ENCODE data around the gene STXBP5L. TPM values are rescaled to one million over a fixed set of nuclear protein-coding genes. Genes with fewer than 3 reads are reported as not detected.
"Not testable (repeated sequence)": the region's sequence is repeated elsewhere in the genome, so short reads cannot be mapped to it uniquely, and the experiment has no call there.

STXBP5L gene
- total RNA-seq, 1 donor from 2014 or later = 2.3 TPM

DNA sequence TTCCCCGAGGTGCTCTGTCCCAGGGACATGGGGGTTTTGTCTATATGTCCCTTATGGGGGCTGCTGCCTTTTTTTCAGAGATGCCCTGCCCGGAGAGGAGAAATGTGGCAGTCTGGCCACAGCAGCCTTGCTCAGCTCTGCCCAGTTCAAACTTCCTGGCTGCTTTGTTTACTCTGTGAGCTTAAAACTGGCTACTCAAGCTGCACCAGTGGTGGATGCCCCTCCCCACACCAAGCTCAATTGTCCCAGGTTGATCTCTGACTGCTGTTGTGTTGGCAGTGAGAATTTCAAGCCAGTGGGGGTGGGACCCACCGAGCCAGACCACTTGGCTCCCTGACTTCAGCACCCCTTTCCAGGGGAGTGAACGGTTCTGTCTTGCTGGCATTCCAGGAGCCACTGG lies 188.9 kb downstream of the STXBP5L start:
- TF ChIP-seq EZH2 (IDR thresholded peaks at IDR 0.05) = no peak
- TF ChIP-seq, protein P1, sequence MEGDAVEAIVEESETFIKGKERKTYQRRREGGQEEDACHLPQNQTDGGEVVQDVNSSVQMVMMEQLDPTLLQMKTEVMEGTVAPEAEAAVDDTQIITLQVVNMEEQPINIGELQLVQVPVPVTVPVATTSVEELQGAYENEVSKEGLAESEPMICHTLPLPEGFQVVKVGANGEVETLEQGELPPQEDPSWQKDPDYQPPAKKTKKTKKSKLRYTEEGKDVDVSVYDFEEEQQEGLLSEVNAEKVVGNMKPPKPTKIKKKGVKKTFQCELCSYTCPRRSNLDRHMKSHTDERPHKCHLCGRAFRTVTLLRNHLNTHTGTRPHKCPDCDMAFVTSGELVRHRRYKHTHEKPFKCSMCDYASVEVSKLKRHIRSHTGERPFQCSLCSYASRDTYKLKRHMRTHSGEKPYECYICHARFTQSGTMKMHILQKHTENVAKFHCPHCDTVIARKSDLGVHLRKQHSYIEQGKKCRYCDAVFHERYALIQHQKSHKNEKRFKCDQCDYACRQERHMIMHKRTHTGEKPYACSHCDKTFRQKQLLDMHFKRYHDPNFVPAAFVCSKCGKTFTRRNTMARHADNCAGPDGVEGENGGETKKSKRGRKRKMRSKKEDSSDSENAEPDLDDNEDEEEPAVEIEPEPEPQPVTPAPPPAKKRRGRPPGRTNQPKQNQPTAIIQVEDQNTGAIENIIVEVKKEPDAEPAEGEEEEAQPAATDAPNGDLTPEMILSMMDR (IDR thresholded peaks at IDR 0.05) = no peak
- no peak for TF ChIP-seq EZH2phosphoT487 (IDR thresholded peaks at IDR 0.05)
- H3K27ac ChIP-seq = peak overlapping the region; percentile 46
- H3K4me2 ChIP-seq = peak overlapping the region; percentile 18
- Mint-ChIP-seq H3K4me3 (no peak overlapping the region), H3K27ac (no peak overlapping the region), H3K27me3 (ENCODE audit: insufficient read depth, low read depth) (peaks cover 3% of the 10 kb centered on the region), H3K4me1 (no peaks in the 10 kb centered on the region), H3K9me3 (peaks cover 10% of the 10 kb centered on the region), H3K36me3 (peaks cover 1% of the 10 kb centered on the region)
- H3K36me3 ChIP-seq = no peaks in the 10 kb centered on the region
- peak; percentile 12 for DNase-seq (ENCODE audit: low spot score)
- H3F3A ChIP-seq (ENCODE audit: low read depth) = no peaks in the 10 kb centered on the region
- no peak overlapping the region for H3K4me3 ChIP-seq
- no peaks in the 10 kb centered on the region for H3K79me2 ChIP-seq (ENCODE audit: low read depth)
- H3K27me3 ChIP-seq = no peaks in the 10 kb centered on the region
- H3K9ac ChIP-seq = no peak overlapping the region
- H3K4me1 ChIP-seq = peaks cover 9% of the 10 kb centered on the region
- H3K9me3 ChIP-seq (ENCODE audit: low read depth) = no peaks in the 10 kb centered on the region
- H2AFZ ChIP-seq (replicated peaks) = peak overlapping the region; percentile 79
- no peaks in the 10 kb centered on the region for H4K20me1 ChIP-seq (ENCODE audit: low read depth)

DNA sequence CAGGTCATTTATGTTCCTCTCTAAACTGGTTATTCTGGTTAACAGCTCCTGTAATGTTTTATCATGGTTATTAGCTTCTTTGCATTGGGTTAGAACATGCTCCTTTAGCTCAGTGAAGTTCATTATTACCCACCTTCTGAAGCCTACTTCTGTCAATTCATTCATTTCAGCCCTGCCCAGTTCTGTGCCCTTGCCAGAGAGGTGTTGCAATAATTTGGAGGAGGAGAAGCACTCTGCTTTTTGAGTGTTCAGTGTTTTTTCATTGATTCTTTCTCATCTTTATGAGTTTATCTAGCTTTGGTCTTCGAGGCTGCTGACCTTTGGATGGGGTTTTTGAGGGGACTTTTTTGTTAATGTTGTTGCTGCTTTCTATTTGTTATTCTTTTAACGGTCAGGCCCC lies 203.1 kb downstream of the STXBP5L start:
- not testable (repeated sequence) for H3K27ac Mint-ChIP-seq; H3K4me2 ChIP-seq; H3K27me3 ChIP-seq; H3K9me3 Mint-ChIP-seq; H3K9me3 ChIP-seq (ENCODE audit: low read depth); H3K4me3 Mint-ChIP-seq; H3K36me3 ChIP-seq; H2AFZ ChIP-seq (replicated peaks); H3F3A ChIP-seq (ENCODE audit: low read depth); DNase-seq (ENCODE audit: low spot score); H3K4me1 Mint-ChIP-seq; H3K4me3 ChIP-seq; H3K9ac ChIP-seq; H3K36me3 Mint-ChIP-seq; H3K4me1 ChIP-seq; H3K79me2 ChIP-seq (ENCODE audit: low read depth); H3K27ac ChIP-seq; H4K20me1 ChIP-seq (ENCODE audit: low read depth); H3K27me3 Mint-ChIP-seq (ENCODE audit: insufficient read depth, low read depth)

DNA sequence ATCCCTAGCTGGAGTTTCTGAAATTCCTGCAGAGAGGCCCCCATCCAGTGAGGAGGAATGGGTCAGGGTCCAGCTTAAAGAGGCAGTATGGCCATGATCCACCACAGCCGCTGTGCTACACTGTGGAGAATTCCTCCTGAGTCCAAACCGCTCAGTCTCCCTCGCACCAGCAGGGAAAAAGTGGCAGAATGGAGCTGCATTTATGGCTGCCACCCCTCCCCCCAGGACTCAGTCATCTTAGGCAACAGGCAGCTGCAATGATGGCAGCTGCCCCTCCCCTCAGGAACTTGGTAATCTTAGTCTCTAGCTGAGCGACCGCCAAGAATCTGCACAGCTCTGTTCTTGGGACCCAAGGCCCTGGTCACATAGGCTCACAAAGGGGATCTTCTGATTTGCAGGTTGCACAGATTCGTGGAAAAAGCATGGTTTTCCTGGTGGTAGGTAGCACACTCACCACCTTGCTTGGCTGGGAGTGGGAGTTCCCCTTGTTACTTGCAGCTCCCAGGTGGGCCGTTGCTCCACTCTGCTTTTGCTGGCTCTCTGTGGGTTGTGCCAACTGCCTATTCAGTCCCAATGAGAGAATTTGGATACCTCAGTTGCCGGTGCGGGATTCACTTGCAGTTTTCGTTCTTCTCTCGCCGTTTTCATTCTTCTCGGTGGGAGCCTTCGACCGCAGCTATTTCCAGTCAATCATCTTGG lies 204.1 kb downstream of the STXBP5L start:
- H3K9ac ChIP-seq = no peak overlapping the region
- H3K4me3 Mint-ChIP-seq = no peak overlapping the region
- H3K4me1 ChIP-seq = peaks cover 8% of the 10 kb centered on the region
- peaks cover 2% of the 10 kb centered on the region for H3K27me3 Mint-ChIP-seq (ENCODE audit: insufficient read depth, low read depth)
- H2AFZ ChIP-seq (replicated peaks) = peak overlapping the region; percentile 77
- no peak overlapping the region for H3K4me2 ChIP-seq
- H3K36me3 Mint-ChIP-seq = no peaks in the 10 kb centered on the region
- peaks cover 2% of the 10 kb centered on the region for H3K4me1 Mint-ChIP-seq
- H3K36me3 ChIP-seq = no peaks in the 10 kb centered on the region
- H3K4me3 ChIP-seq = no peak overlapping the region
- no peak overlapping the region for H3K27ac Mint-ChIP-seq
- no peak overlapping the region for H3K27ac ChIP-seq
- no peaks in the 10 kb centered on the region for H3K9me3 ChIP-seq (ENCODE audit: low read depth)
- no peaks in the 10 kb centered on the region for H3K9me3 Mint-ChIP-seq
- no peak for TF ChIP-seq EZH2phosphoT487 (IDR thresholded peaks at IDR 0.05)
- TF ChIP-seq EZH2 (IDR thresholded peaks at IDR 0.05) = no peak
- TF ChIP-seq, protein P1 (IDR thresholded peaks at IDR 0.05) = peak; percentile 23
- H3K79me2 ChIP-seq (ENCODE audit: low read depth) = no peaks in the 10 kb centered on the region
- no peaks in the 10 kb centered on the region for H3F3A ChIP-seq (ENCODE audit: low read depth)
- DNase-seq (ENCODE audit: low spot score) = peak; percentile 55
- H4K20me1 ChIP-seq (ENCODE audit: low read depth) = no peaks in the 10 kb centered on the region
- H3K27me3 ChIP-seq = no peaks in the 10 kb centered on the region

DNA sequence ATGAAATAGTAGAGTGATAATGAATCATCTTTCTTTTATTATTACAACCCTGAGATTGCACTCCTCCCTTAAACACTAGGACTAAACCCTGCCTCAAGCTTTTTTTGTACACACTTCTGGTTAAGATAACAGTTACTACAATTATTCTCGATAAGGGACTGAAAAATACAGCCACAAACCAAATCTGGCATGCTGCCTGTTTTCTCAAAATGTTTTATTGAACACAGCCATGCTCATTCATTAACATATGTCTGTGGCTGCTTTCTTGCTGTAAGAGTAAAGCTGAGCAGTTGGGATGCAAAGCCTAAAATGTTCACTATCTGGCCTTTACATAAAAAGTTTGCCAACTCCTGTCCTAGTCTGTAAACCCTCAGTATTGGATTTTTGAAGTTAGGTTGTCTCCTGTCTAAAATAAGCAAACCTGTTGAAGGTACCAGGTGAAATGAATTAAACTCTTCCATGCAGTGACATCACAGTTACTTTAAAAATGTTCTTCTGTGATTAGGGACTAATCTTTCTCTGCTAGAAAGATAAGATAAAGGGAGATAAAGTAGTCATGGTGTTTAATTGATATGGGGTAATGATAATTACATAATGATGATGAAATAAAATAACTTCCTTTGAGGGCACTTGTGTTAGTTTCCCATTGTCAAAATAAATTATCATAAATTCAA lies 218.2 kb downstream of the STXBP5L start:
- H3K4me1 ChIP-seq = no peaks in the 10 kb centered on the region
- no peak overlapping the region for H3K4me2 ChIP-seq
- H3K36me3 Mint-ChIP-seq = no peaks in the 10 kb centered on the region
- H3K27me3 Mint-ChIP-seq (ENCODE audit: insufficient read depth, low read depth) = no peaks in the 10 kb centered on the region
- no peak overlapping the region for H3K9ac ChIP-seq
- no peak overlapping the region for H3K27ac Mint-ChIP-seq
- H3K27me3 ChIP-seq = no peaks in the 10 kb centered on the region
- H3K4me3 Mint-ChIP-seq = no peak overlapping the region
- H2AFZ ChIP-seq (replicated peaks) = no peak overlapping the region
- no peak overlapping the region for H3K27ac ChIP-seq
- H3K4me3 ChIP-seq = no peak overlapping the region
- H4K20me1 ChIP-seq (ENCODE audit: low read depth) = no peaks in the 10 kb centered on the region
- no peaks in the 10 kb centered on the region for H3K79me2 ChIP-seq (ENCODE audit: low read depth)
- no peaks in the 10 kb centered on the region for H3K9me3 ChIP-seq (ENCODE audit: low read depth)
- no peaks in the 10 kb centered on the region for H3K9me3 Mint-ChIP-seq
- no peak for TF ChIP-seq EZH2phosphoT487 (IDR thresholded peaks at IDR 0.05)
- no peak for TF ChIP-seq EZH2 (IDR thresholded peaks at IDR 0.05)
- TF ChIP-seq, protein P1 (IDR thresholded peaks at IDR 0.05) = no peak
- no peaks in the 10 kb centered on the region for H3K36me3 ChIP-seq
- DNase-seq (ENCODE audit: low spot score) = no peak
- no peaks in the 10 kb centered on the region for H3K4me1 Mint-ChIP-seq
- no peaks in the 10 kb centered on the region for H3F3A ChIP-seq (ENCODE audit: low read depth)

All from neural progenitor cell (in vitro differentiated cells).